Measurements from ENCODE around the gene NSUN2. TPM values are rescaled to one million over a fixed set of nuclear protein-coding genes. Genes with fewer than 3 reads are reported as not detected.

NSUN2 gene
- polyA plus RNA-seq, 3 donors, result 24.4 to 63.4 (median 25.6) TPM

- DNase-seq, result no peak
- Histone ChIP-seq H3K79me2 (ENCODE audit: insufficient read depth, low read length) (no peaks in the 10 kb centered on the region), H3K4me2 (replicated peaks; ENCODE audit: extremely low read depth, low read length, poor library complexity, severe bottlenecking) (no peak overlapping the region), H3K27me3 (ENCODE audit: control insufficient read depth in 2 of 2, insufficient read depth in 2 of 2, low read length in 2 of 2) (no peaks in the 10 kb centered on the region), H2AFZ (ENCODE audit: insufficient read depth, low read depth, low read length, poor library complexity, severe bottlenecking) (no peak overlapping the region), H3K27ac (ENCODE audit: low read depth in 1 of 2, low read length in 2 of 2) (no peak overlapping the region), H3K4me3 (replicated peaks in 1 of 3; ENCODE audit: low read depth in 2 of 3, low read length in 3 of 3) (no peak overlapping the region), H4K20me1 (ENCODE audit: insufficient read depth, low read length) (no peaks in the 10 kb centered on the region), H3K9me3 (replicated peaks in 1 of 2; ENCODE audit: control insufficient read depth in 1 of 2, insufficient read depth in 1 of 2, low read length in 2 of 2) (no peaks in the 10 kb centered on the region), H3K9ac (ENCODE audit: insufficient read depth, low read length, poor library complexity, severe bottlenecking) (no peak overlapping the region), H3K4me1 (ENCODE audit: control insufficient read depth in 1 of 2, insufficient read depth in 2 of 2, low read length in 2 of 2) (no peaks in the 10 kb centered on the region), H3K36me3 (replicated peaks in 1 of 2; ENCODE audit: control insufficient read depth in 1 of 2, insufficient read depth in 2 of 2, low read length in 2 of 2) (peaks cover 20 to 76% of the 10 kb centered on the region in 2 donors)
- H3K27me3 Mint-ChIP-seq (ENCODE audit: low read depth in 3 of 3), result no peaks in the 10 kb centered on the region
- H3K36me3 Mint-ChIP-seq, result peaks cover 61 to 77% of the 10 kb centered on the region in 2 donors
- no peaks in the 10 kb centered on the region for H3K4me1 Mint-ChIP-seq
- H3K4me3 Mint-ChIP-seq, result no peak overlapping the region
- WGBS (ENCODE audit: insufficient coverage), result 100% methylated on average over 3 of the region's 5 CpGs
- H3K9me3 Mint-ChIP-seq, result peaks cover 0 to 7% (median 2%) of the 10 kb centered on the region in 7 donors
- intact Hi-C loops (cut with micrococcal nuclease), result no loop called here
- TF ChIP-seq, protein P1, sequence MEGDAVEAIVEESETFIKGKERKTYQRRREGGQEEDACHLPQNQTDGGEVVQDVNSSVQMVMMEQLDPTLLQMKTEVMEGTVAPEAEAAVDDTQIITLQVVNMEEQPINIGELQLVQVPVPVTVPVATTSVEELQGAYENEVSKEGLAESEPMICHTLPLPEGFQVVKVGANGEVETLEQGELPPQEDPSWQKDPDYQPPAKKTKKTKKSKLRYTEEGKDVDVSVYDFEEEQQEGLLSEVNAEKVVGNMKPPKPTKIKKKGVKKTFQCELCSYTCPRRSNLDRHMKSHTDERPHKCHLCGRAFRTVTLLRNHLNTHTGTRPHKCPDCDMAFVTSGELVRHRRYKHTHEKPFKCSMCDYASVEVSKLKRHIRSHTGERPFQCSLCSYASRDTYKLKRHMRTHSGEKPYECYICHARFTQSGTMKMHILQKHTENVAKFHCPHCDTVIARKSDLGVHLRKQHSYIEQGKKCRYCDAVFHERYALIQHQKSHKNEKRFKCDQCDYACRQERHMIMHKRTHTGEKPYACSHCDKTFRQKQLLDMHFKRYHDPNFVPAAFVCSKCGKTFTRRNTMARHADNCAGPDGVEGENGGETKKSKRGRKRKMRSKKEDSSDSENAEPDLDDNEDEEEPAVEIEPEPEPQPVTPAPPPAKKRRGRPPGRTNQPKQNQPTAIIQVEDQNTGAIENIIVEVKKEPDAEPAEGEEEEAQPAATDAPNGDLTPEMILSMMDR (IDR thresholded peaks at IDR 0.05), result no peak
- H3K27ac Mint-ChIP-seq, result no peak overlapping the region
These were observed 34.8 kb upstream of the NSUN2 start for GRCh38 chr5:6667648-6668047.

GRCh38 chr5:6666762-6667161 is 33.9 kb upstream of the NSUN2 start:
- Histone ChIP-seq H3K4me1 (ENCODE audit: control insufficient read depth in 1 of 2, insufficient read depth in 2 of 2, low read length in 2 of 2) (no peaks in the 10 kb centered on the region), H3K9ac (ENCODE audit: insufficient read depth, low read length, poor library complexity, severe bottlenecking) (no peak overlapping the region), H3K27ac (ENCODE audit: low read depth in 1 of 2, low read length in 2 of 2) (no peak overlapping the region), H2AFZ (ENCODE audit: insufficient read depth, low read depth, low read length, poor library complexity, severe bottlenecking) (no peak overlapping the region), H3K4me2 (replicated peaks; ENCODE audit: extremely low read depth, low read length, poor library complexity, severe bottlenecking) (no peak overlapping the region), H3K9me3 (replicated peaks in 1 of 2; ENCODE audit: control insufficient read depth in 1 of 2, insufficient read depth in 1 of 2, low read length in 2 of 2) (no peaks in the 10 kb centered on the region), H4K20me1 (ENCODE audit: insufficient read depth, low read length) (no peaks in the 10 kb centered on the region), H3K27me3 (ENCODE audit: control insufficient read depth in 2 of 2, insufficient read depth in 2 of 2, low read length in 2 of 2) (no peaks in the 10 kb centered on the region), H3K4me3 (replicated peaks in 1 of 3; ENCODE audit: low read depth in 2 of 3, low read length in 3 of 3) (no peak overlapping the region), H3K79me2 (ENCODE audit: insufficient read depth, low read length) (no peaks in the 10 kb centered on the region), H3K36me3 (replicated peaks in 1 of 2; ENCODE audit: control insufficient read depth in 1 of 2, insufficient read depth in 2 of 2, low read length in 2 of 2) (peaks cover 20 to 85% of the 10 kb centered on the region in 2 donors)
- H3K4me3 Mint-ChIP-seq, result no peak overlapping the region
- H3K36me3 Mint-ChIP-seq, result peaks cover 66 to 78% of the 10 kb centered on the region in 2 donors
- 95% methylated on average over 15 of the region's 15 CpGs for WGBS (ENCODE audit: insufficient coverage)
- DNase-seq, result no peak
- intact Hi-C loops (cut with micrococcal nuclease), result no loop called here
- no peaks in the 10 kb centered on the region for H3K4me1 Mint-ChIP-seq
- peaks cover 0 to 4% (median 2%) of the 10 kb centered on the region in 7 donors for H3K9me3 Mint-ChIP-seq
- peak overlapping the region in 2 of 7 donors; percentile 53 to 64 for H3K27ac Mint-ChIP-seq
- no peaks in the 10 kb centered on the region for H3K27me3 Mint-ChIP-seq (ENCODE audit: low read depth in 3 of 3)
- TF ChIP-seq, protein P1 (IDR thresholded peaks at IDR 0.05), result no peak

All from CD14-positive monocyte (primary cell).